ENCODE measurements around the gene HMG20A.
"Not testable (repeated sequence)": the region's sequence is repeated elsewhere in the genome, so short reads cannot be mapped to it uniquely, and the experiment has no call there.

HMG20A gene

GRCh38 chr15:77406846-77407245 lies 13.8 kb upstream of the HMG20A start:
- DNase-seq (ENCODE audit: low spot score), result no peak

DNA sequence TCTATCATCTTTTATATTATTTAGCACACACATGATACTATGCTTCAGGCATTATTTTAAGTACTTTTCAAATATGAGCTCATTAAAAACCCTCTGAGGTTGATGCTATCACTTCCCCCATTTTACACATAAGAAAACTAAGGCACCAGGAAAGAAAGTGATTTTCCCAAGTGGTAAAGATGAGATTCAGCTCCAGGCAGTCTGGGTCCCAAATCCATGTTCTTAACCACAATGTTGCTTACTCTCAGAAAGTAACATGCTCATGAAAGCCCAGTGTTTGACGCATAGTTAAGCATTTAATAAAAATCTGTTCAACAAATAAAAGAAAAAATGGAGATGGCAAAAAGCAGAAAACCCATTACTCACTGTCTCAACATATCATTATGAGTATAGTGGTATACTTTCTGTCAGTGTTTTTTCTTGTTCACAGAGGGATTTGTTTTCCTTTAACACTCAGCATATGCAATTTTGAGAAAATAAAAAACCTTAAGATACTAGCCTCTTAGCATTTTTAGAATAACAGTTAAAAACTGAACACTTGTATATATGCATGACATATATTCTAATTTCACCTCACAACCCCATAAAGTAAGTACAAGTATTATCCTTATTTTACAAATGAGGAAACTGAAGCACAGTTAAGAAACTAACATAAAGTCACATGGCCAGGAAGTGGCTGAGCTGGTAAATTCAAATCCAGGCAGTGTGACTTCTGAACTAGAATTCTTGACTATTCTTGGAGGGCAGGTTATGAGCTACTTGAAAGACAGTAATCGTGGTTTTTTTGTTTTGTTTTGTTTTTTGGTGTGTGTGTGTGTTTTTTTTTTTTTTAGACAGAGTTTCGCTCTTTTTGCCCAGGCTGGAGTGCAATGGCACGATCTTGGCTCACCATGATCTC lies 11.2 kb upstream of the HMG20A start:
- DNase-seq (ENCODE audit: low spot score), result no peak

DNA sequence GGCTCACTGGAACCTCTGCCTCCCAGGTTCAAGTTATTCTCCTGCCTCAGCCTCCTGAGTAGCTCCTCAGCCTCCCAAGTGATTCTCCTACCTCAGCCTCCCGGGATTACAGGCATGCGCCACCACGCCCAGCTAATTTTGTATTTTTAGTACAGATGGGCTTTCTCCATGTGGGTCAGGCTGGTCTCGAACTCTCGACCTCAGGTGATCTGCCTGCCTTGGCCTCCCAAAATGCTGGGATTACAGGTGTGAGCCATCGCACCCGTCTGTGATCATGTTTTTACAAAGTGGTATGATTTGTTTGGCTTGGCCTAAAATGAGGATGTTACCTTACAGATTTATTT lies 10.6 kb upstream of the HMG20A start:
- not testable (repeated sequence) for DNase-seq (ENCODE audit: low spot score)

GRCh38 chr15:77410701-77411618 lies 9.7 kb upstream of the HMG20A start:
- DNase-seq (ENCODE audit: low spot score), result no peak

DNA sequence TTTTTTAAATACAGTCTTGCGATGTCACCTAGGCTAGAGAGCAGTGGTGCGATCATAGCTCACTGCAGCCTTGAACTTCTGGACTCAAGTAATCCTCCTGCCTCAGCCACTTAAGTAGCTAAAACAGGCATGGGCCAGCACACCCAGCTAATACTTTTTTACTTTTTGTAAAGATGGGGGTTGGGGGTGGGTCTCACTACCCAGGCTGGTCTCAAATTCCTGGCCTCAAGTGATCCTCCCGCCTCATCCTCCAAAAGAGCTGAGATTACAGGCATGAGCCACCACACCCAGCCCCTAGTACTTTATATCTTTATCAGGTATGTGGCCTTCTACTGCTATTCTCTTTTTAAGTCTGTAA lies 9.1 kb upstream of the HMG20A start:
- DNase-seq (ENCODE audit: low spot score), result no peak

DNA sequence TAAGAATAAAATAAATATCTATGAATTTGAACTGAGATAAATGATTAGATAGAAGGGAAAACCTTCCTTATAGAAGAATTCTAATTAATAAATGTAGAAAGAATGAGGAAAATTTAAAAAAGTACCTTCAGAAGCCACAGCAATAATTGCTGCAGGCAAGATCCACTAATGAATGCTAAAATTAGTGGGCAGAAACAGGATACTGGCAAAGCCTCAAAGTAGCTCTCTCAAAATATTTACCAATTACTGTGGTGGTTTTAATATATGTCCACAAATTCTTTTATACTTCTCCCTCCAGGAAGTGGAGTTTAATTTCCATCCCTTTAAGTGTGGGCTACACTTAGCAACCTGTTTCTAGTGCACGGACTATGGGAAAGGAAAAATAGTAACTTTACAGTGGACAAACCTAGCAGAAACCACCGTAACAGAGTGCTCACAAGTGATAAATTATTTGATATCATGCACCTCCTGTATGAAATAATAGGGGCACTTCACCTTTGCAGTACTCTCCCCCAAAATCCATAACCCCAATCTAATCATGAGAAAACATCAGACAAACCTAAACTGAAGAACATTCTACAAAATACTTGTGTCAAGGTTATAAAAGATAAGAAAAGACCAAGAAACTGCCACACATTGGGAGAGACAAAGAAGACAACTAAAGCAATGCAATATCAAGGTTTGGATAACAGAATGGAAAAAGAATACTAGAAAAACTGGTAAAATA lies 7.6 kb upstream of the HMG20A start:
- DNase-seq (ENCODE audit: low spot score), result no peak

DNA sequence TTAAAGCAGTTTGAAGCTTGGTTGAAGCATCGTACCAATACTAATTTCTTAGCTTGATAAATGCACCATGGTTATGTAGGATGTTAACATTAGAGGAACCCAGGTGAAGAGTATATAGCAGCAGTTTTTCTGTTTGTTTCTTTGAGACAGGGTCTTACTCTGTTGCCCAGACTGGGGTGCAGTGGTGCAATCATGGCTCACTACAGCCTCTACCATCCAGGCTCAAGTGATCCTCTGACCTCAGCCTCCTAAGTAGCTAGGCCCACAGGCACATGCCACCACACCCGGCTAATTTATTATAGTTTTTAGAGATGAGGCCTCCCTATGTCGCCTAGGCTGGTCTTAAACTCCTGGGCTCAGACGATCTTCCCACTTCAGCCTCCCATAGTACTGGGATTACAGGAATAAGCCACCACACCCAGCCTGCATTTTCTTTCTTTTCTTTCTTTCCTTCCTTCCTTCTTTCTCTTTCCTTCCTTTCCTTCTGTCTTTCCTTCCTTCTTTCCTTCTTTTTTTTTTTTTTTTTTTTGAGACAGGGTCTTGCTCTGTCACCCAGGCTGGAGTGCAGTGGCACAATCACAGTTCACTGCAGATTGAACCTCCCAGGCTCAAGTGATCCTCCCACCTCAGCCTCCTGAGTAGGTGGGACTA lies 6.9 kb upstream of the HMG20A start:
- DNase-seq (ENCODE audit: low spot score), result no peak

DNA sequence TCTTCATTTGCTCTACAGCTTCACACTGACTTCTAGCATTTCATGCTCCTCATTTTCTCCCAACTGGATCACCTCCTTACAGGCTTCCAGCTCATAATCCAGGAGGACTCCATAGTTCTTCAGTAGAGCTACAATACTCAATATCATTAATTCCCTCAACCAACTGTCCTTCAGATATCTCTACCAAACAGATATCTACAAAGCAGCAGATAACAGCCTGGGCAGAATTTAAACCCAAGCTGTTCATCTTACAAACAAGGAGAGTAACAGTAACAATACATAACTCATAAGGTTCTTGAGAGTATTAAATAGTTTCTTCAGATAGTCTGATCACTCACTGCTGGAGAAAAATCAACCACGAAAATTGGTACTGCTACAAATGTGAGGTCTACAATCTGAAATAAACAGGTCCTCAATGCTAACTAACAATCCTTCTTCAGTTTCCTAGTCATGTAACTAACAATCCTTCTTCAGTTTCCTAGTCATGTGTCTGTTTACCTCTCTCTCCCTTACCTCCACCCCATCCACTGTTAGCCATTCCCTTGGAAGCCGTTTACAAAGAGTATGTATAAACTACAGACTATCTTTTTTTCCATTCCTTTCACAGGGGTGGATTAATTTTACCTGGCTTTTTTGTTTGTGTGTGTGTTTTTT lies 5.8 kb upstream of the HMG20A start:
- no peak for DNase-seq (ENCODE audit: low spot score)

GRCh38 chr15:77415450-77416147 lies 5.1 kb upstream of the HMG20A start:
- no peak for DNase-seq (ENCODE audit: low spot score)

- DNase-seq (ENCODE audit: low spot score), result no peak
Measured at GRCh38 chr15:77416148-77416455, 4.6 kb upstream of the HMG20A start.

- DNase-seq (ENCODE audit: low spot score), result no peak
Measured at GRCh38 chr15:77416954-77417353, 3.7 kb upstream of the HMG20A start.

- DNase-seq (ENCODE audit: low spot score), result no peak
Measured at GRCh38 chr15:77417602-77418001, 3.1 kb upstream of the HMG20A start.

DNA sequence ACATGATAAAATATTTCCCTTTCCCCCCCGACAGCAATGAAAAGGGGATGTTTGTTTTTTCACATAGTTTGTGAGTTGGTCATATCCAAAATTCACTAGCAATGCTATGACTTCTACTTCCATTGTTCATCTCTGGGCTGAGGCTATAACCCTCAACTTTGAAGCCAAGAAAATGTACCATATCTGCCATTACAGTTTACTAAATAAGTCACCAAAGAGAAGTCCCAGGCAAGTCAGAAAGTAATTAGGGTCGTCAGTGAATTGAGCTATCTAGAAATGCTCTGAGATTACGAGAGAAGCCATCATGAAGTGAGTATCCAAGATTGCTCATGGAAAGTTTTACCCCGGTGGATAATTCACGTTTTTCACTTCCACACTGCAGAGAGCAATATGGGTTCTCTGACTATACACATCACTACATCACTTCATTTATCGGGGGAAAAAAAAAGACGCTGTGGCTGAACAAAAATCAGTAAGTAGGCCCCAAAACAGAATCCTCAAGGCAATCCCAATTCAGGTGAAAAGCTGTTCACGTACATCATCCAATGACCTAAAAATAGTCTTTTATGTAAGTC lies 2.2 kb upstream of the HMG20A start:
- DNase-seq (ENCODE audit: low spot score), result peak; percentile 5

- peak; percentile 27 for DNase-seq (ENCODE audit: low spot score)
Measured at GRCh38 chr15:77418966-77419835, 1.5 kb upstream of the HMG20A start.

GRCh38 chr15:77419836-77420609 lies 665 bp upstream of the HMG20A start, which contains the start of gene PEAK1:
TSS of gene PEAK1 (minus strand) at chr15:77420104. CDS start at chr15:77181926, 238,178 bp downstream.
- DNase-seq (ENCODE audit: low spot score), result peak; percentile 99

GRCh38 chr15:77421370-77421700 lies 647 bp downstream of the HMG20A start:
- DNase-seq (ENCODE audit: low spot score), result no peak

DNA sequence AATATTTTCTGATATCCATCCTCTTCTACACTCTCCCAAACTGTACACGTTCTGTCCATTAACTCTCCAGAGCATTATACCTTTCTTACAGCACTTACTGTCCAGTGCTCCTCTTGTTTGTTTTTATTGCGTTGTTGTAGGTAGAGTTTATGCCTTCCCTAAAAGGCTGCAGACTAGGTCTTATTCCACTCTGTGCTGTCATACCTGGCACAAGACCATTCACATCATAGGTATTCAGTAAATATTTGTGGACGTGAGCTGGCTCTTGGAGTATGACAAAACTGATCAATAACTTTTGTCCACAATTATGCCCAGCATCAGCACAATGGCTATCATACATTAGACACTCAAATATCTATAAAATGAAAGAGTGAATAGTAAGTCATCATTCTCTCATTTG lies 4.4 kb downstream of the HMG20A start:
- DNase-seq (ENCODE audit: low spot score), result no peak

DNA sequence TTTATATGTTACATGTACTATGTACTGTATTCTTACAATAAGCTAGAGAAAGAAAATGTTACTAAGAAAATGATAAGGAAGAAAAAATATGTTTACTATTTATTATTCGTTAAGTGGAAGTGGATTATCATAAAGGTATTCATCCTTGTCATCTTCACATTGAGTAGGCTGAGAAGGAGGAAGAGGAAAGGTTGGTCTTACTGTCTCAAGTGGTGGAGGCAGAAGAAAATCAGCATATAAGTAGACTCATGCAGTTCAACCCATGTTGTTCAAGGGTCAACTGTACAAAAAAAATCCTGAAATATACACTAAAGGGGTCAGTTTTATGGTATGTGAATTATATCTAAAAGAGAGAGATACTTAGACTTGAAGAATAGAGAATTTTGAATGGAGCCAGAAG lies 5.7 kb downstream of the HMG20A start:
- no peak for DNase-seq (ENCODE audit: low spot score)

- DNase-seq (ENCODE audit: low spot score), result no peak
Measured at GRCh38 chr15:77426871-77427270, 6.2 kb downstream of the HMG20A start.
